ENCODE measurements around the gene MAGED4. TPM values are rescaled to one million over a fixed set of nuclear protein-coding genes. Genes with fewer than 3 reads are reported as not detected.
"Not testable (repeated sequence)": the region's sequence is repeated elsewhere in the genome, so short reads cannot be mapped to it uniquely, and the experiment has no call there.

Gene MAGED4
- total and polyA plus RNA-seq, 10 donors: 0.61 to 4.5 (median 1.7) TPM; not detected in 1

GRCh38 chrX:52166840-52167239, 17.8 kb upstream of the MAGED4 start:
- no peak for TF ChIP-seq POLR2A (IDR thresholded peaks at IDR 0.05)
- no peak for TF ChIP-seq POLR2AphosphoS5 (IDR thresholded peaks at IDR 0.05)
- TF ChIP-seq CTCF (IDR thresholded peaks at IDR 0.05 in 8 of 11, conservative IDR thresholded peaks at IDR 0.05 in 3 of 11): no peak
- no peaks in the 10 kb centered on the region for H3K36me3 ChIP-seq
- intact Hi-C loops (cut with DNase I; ENCODE audit: low total_unique reads): no loop called here

GRCh38 chrX:52171055-52171454, 13.6 kb upstream of the MAGED4 start:
- H3K27me3 ChIP-seq (replicated peaks in 1 of 7): peaks cover 0 to 13% (median 0%) of the 10 kb centered on the region in 7 donors
- WGBS, 5 donors: 68 to 88% (median 79%) methylated on average over 6 to 10 of the region's 10 CpGs
- intact Hi-C loops (cut with DNase I; ENCODE audit: low total_unique reads); H3K9me3 ChIP-seq; H3K4me1 ChIP-seq; H3K27ac ChIP-seq; DNase-seq; H3K4me3 ChIP-seq; H3K36me3 ChIP-seq: not testable (repeated sequence)

More at GRCh38 chrX:52166840-52167239, 17.8 kb upstream of the MAGED4 start:
- H3K4me1 ChIP-seq: no peaks in the 10 kb centered on the region
- H3K9me3 ChIP-seq: no peaks in the 10 kb centered on the region
- no peak for DNase-seq
- no peak overlapping the region for H3K27ac ChIP-seq
- H3K27me3 ChIP-seq (replicated peaks in 1 of 7): peaks cover 0 to 13% (median 0%) of the 10 kb centered on the region in 7 donors
- no peak overlapping the region for H3K4me3 ChIP-seq

- H3K36me3 ChIP-seq; H3K4me3 ChIP-seq; H3K27me3 ChIP-seq (replicated peaks in 1 of 7); H3K9me3 ChIP-seq; H3K27ac ChIP-seq; H3K4me1 ChIP-seq; DNase-seq; intact Hi-C loops (cut with DNase I; ENCODE audit: low total_unique reads): not testable (repeated sequence)
- no CpG with 5 or more reads among the region's 18 CpGs for WGBS, 5 donors
These were observed 378 bp downstream of the MAGED4 start for GRCh38 chrX:52185078-52185453.

- DNase-seq; H3K4me3 ChIP-seq; H3K36me3 ChIP-seq; H3K27ac ChIP-seq; H3K4me1 ChIP-seq; H3K9me3 ChIP-seq; H3K27me3 ChIP-seq (replicated peaks in 1 of 7); intact Hi-C loops (cut with DNase I; ENCODE audit: low total_unique reads): not testable (repeated sequence)
- WGBS, 5 donors: no CpG with 5 or more reads among the region's 6 CpGs
These were observed 26.7 kb downstream of the MAGED4 start for GRCh38 chrX:52211405-52211804.

GRCh38 chrX:52213276-52213675, 28.6 kb downstream of the MAGED4 start:
- Histone ChIP-seq H3K4me3 (no peak overlapping the region), H3K27ac (no peak overlapping the region), H3K36me3 (no peaks in the 10 kb centered on the region), H3K9me3 (no peaks in the 10 kb centered on the region), H3K4me1 (no peaks in the 10 kb centered on the region), H3K27me3 (replicated peaks in 1 of 7) (peaks cover 0 to 11% (median 0%) of the 10 kb centered on the region in 7 donors)
- intact Hi-C loops (cut with DNase I; ENCODE audit: low total_unique reads): no loop called here
- TF ChIP-seq CTCF (IDR thresholded peaks at IDR 0.05 in 8 of 11, conservative IDR thresholded peaks at IDR 0.05 in 3 of 11): no peak
- TF ChIP-seq POLR2AphosphoS5 (IDR thresholded peaks at IDR 0.05): no peak
- no peak for TF ChIP-seq POLR2A (IDR thresholded peaks at IDR 0.05)
- 72 to 97% (median 77%) methylated on average over 3 of the region's 3 CpGs for WGBS, 5 donors
- DNase-seq: no peak

- Histone ChIP-seq H3K4me1 (no peaks in the 10 kb centered on the region), H3K4me3 (no peak overlapping the region), H3K27me3 (replicated peaks in 1 of 7) (peaks cover 0 to 21% (median 0%) of the 10 kb centered on the region in 7 donors), H3K36me3 (no peaks in the 10 kb centered on the region), H3K27ac (no peak overlapping the region), H3K9me3 (peaks cover 0 to 16% (median 0%) of the 10 kb centered on the region in 8 donors)
- TF ChIP-seq CTCF (IDR thresholded peaks at IDR 0.05 in 8 of 11, conservative IDR thresholded peaks at IDR 0.05 in 3 of 11): no peak
- no peak for TF ChIP-seq POLR2A (IDR thresholded peaks at IDR 0.05)
- no peak for TF ChIP-seq POLR2AphosphoS5 (IDR thresholded peaks at IDR 0.05)
- intact Hi-C loops (cut with DNase I; ENCODE audit: low total_unique reads): no loop called here
- no peak for DNase-seq
- WGBS, 5 donors: 66 to 94% (median 81%) methylated on average over 2 to 3 of the region's 3 CpGs
These were observed 31.9 kb downstream of the MAGED4 start for GRCh38 chrX:52216541-52216940.
